Measurements from ENCODE around the gene CRACR2A. TPM values are rescaled to one million over a fixed set of nuclear protein-coding genes. Genes with fewer than 3 reads are reported as not detected.

CRACR2A gene
- total RNA-seq, 6 donors from 2014 or later: 5.5 to 19.9 (median 7.2) TPM

DNA sequence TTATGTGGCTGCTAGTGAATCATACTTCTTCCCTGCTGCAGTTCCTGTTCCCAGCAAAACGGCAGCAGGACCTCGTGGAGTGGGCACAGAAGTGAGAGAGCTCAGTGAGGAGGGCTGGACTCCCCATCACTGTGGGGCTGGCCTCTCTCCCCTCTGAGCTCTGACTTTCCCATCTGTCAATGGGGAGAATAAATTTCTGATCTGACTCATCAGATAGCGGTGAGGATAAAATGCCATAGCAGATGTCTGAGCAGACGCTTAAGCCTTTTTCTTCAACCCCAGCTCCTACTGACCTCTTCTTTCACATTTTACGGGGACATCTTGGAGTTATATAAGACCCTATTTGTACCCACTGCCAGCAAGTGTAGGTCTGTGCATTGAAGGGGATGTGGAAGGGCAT is 116.6 kb downstream of the CRACR2A start:
- no peak overlapping the region for H3K4me3 ChIP-seq
- no peak overlapping the region for H3K27ac ChIP-seq
- no peak for ATAC-seq (ENCODE audit: low FRiP score in 2 of 2)
- WGBS, 2 donors: 94 to 96% methylated on average over 5 of the region's 5 CpGs
- no peaks in the 10 kb centered on the region for H3K9me3 ChIP-seq
- DNase-seq: no peak
- no peak for TF ChIP-seq CTCF (IDR thresholded peaks at IDR 0.05)
- no peak for TF ChIP-seq EP300 (IDR thresholded peaks at IDR 0.05)
- no peak for TF ChIP-seq POLR2AphosphoS5 (IDR thresholded peaks at IDR 0.05)
- TF ChIP-seq POLR2A (IDR thresholded peaks at IDR 0.05): no peak
- no peaks in the 10 kb centered on the region for H3K27me3 ChIP-seq
- H3K36me3 ChIP-seq: peaks cover 0 to 8% (median 3%) of the 10 kb centered on the region in 4 donors
- H3K4me1 ChIP-seq: no peaks in the 10 kb centered on the region

- TF ChIP-seq POLR2AphosphoS5 (IDR thresholded peaks at IDR 0.05) (no peak), EP300 (IDR thresholded peaks at IDR 0.05) (no peak), CTCF (IDR thresholded peaks at IDR 0.05) (no peak), POLR2A (IDR thresholded peaks at IDR 0.05) (no peak)
- Histone ChIP-seq H3K4me3 (no peak overlapping the region), H3K4me1 (no peaks in the 10 kb centered on the region), H3K36me3 (peaks cover 0 to 13% (median 3%) of the 10 kb centered on the region in 4 donors), H3K27ac (no peak overlapping the region), H3K9me3 (no peaks in the 10 kb centered on the region), H3K27me3 (no peaks in the 10 kb centered on the region)
- DNase-seq: no peak
- no peak for ATAC-seq (ENCODE audit: low FRiP score in 2 of 2)
- 83 to 84% methylated on average over 6 of the region's 6 CpGs for WGBS, 2 donors
Measured at GRCh38 chr12:3634348-3634747, 118.6 kb downstream of the CRACR2A start.

DNA sequence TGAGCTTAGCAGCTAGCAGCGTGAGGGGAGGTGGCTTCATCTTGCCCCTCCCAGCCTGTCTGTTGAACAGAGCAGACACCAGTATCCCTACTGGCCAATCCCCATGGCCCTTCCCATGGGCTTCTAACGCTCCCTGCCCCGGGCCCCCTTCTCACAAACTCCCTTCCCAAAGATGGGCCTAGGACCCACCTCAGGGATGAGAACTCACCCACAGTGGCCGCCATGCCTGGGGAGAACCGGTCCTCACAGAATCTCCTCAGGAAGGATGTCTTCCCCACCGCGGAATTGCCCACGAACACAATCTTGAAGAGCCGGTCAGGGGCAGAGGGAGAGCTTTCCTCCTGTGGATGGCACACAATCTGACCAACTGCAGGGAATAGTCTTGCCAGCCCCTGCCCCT is 119.5 kb downstream of the CRACR2A start:
- no peak overlapping the region for H3K27ac ChIP-seq
- 96 to 98% methylated on average over 8 to 9 of the region's 9 CpGs for WGBS, 2 donors
- H3K4me3 ChIP-seq: no peak overlapping the region
- no peaks in the 10 kb centered on the region for H3K27me3 ChIP-seq
- no peaks in the 10 kb centered on the region for H3K4me1 ChIP-seq
- no peaks in the 10 kb centered on the region for H3K9me3 ChIP-seq
- H3K36me3 ChIP-seq: peaks cover 0 to 12% (median 4%) of the 10 kb centered on the region in 4 donors
- DNase-seq: no peak
- no peak for TF ChIP-seq POLR2AphosphoS5 (IDR thresholded peaks at IDR 0.05)
- no peak for TF ChIP-seq CTCF (IDR thresholded peaks at IDR 0.05)
- no peak for TF ChIP-seq EP300 (IDR thresholded peaks at IDR 0.05)
- no peak for TF ChIP-seq POLR2A (IDR thresholded peaks at IDR 0.05)
- no peak for ATAC-seq (ENCODE audit: low FRiP score in 2 of 2)

DNA sequence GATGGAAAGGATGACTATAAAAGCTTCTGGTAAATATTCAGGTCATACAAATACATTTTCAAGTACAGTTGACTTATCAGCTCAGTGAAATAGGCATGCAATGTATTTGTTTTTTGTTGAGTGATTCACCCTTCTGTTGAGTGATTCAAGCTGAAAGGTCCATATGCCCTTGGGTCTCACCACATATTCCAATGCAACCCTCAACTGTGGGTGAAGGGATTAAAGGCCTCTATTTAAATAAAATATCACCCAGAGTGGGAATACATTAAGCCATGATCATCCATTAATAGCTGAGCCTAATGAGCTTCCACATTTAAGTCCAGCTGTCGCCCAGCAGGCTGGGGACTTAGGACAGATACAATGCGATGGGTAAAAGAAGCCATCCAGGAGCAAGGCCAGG is 120.2 kb downstream of the CRACR2A start:
- TF ChIP-seq POLR2A (IDR thresholded peaks at IDR 0.05) (no peak), POLR2AphosphoS5 (IDR thresholded peaks at IDR 0.05) (no peak), EP300 (IDR thresholded peaks at IDR 0.05) (no peak), CTCF (IDR thresholded peaks at IDR 0.05) (no peak)
- no peaks in the 10 kb centered on the region for H3K27me3 ChIP-seq
- WGBS, 2 donors: 89 to 93% methylated on average over 2 of the region's 2 CpGs
- H3K36me3 ChIP-seq: peaks cover 0 to 6% (median 2%) of the 10 kb centered on the region in 4 donors
- H3K9me3 ChIP-seq: no peaks in the 10 kb centered on the region
- no peak for ATAC-seq (ENCODE audit: low FRiP score in 2 of 2)
- no peak for DNase-seq
- H3K4me3 ChIP-seq: no peak overlapping the region
- H3K27ac ChIP-seq: no peak overlapping the region
- no peaks in the 10 kb centered on the region for H3K4me1 ChIP-seq

DNA sequence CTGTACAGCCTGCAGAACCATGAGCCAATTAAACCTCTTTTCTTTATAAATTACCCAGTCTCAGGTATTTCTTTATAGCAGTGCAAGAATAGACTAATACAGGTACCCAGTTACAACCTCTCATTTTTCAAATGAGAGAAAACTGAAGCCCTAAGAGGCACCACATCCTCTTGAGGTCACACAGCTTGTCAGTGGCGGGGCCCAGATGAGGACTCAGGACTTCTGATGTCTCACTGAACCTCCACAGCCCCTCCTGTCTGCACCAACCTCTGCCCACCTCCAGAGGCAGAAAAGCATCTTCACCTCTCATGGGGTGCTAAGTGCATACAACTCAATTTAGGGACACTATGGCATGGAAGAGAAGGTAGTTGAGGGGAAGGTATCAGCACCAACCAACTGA is 120.7 kb downstream of the CRACR2A start:
- DNase-seq (no peak), ATAC-seq (ENCODE audit: low FRiP score in 2 of 2) (no peak)
- Histone ChIP-seq H3K36me3 (peaks cover 0 to 6% (median 3%) of the 10 kb centered on the region in 4 donors), H3K4me1 (no peaks in the 10 kb centered on the region), H3K27me3 (no peaks in the 10 kb centered on the region), H3K4me3 (no peak overlapping the region), H3K9me3 (no peaks in the 10 kb centered on the region), H3K27ac (no peak overlapping the region)
- TF ChIP-seq POLR2A (IDR thresholded peaks at IDR 0.05) (no peak), CTCF (IDR thresholded peaks at IDR 0.05) (no peak), POLR2AphosphoS5 (IDR thresholded peaks at IDR 0.05) (no peak), EP300 (IDR thresholded peaks at IDR 0.05) (no peak)
- WGBS, 2 donors: 92 to 100% methylated on average over 1 of the region's 1 CpG

All from upper lobe of left lung (tissue), 6 donors.